ENCODE data around the gene NUP62. TPM values are rescaled to one million over a fixed set of nuclear protein-coding genes. Genes with fewer than 3 reads are reported as not detected.

NUP62 gene
- total and polyA plus RNA-seq, 2 of the 8 experiments (the other 6 are each of a cell fraction or from before 2014, with no cell fraction given), result 50.0 to 107 TPM

GRCh38 chr19:49951806-49952478 is 22.6 kb upstream of the NUP62 start (continued):
- TF ChIP-seq SUZ12 (IDR thresholded peaks at IDR 0.05; ENCODE audit: low read length) (no peak), KDM5A (IDR thresholded peaks at IDR 0.05; ENCODE audit: low read length) (no peak)

Measured in H1 (cell line).